SK-N-MC (cell line): Measurements from ENCODE around the gene PFDN4.

ENCODE experiments used
- EZH2 ChIP-seq: fragments of 200-600 bp; sonication (generic); IDR thresholded peaks from one replicate; pipeline ENCODE4 v1.6.1; 2017; ENCODE audit warnings: antibody characterized with exemption
- POLR2AphosphoS5 ChIP-seq: IDR thresholded peaks from 2 replicates; pipeline ENCODE4 v1.6.1; 2012; ENCODE audit warnings: mild to moderate bottlenecking, low read depth, low read length, borderline replicate concordance

DNA sequence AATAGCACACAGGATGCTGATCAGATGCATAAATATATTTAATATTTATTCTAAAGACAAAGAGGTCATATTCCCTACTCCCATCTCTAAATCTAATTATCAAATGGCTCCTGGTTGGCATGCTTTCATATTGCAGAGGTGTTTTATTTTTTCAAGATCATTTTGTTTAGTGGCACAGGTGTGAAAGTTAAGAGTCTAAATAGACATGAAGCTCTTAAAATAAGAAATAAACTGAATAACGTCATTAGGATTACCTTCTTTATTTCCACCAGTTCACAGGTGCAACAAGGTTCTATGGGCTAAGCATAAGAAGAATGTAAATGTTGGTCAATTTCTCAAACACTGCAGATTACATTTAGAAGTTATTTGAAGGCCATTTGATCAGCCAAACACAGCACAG lies 27.0 kb upstream of the PFDN4 start:
- no peak for TF ChIP-seq EZH2
- no peak for TF ChIP-seq POLR2AphosphoS5
